Lower lobe of right lung (tissue), 2 donors: ENCODE measurements around the gene CSTB. TPM values are rescaled to one million over a fixed set of nuclear protein-coding genes. Genes with fewer than 3 reads are reported as not detected.

Source experiments
- ATAC-seq, 2 donors: fragments of 200-7000 bp; cut with Tn5 transposase; one replicate each; pipeline ENCODE4 v1.9.1; 2020 to 2022; ENCODE audit warnings: mild to moderate bottlenecking in 2 of 2, moderate library complexity in 2 of 2
- DNase-seq: peaks from one replicate; pipeline ENCODE4 v3.0.0-alpha.2; 2020
- H3K27ac ChIP-seq: fragments of 200-600 bp; one replicate; pipeline ENCODE4 v1.8.0; 2022
- H3K27me3 ChIP-seq: fragments of 200-600 bp; one replicate; pipeline ENCODE4 v1.8.0; 2022; ENCODE audit warnings: low read depth
- H3K36me3 ChIP-seq: fragments of 200-600 bp; one replicate; pipeline ENCODE4 v1.8.0; 2022; ENCODE audit warnings: mild to moderate bottlenecking
- H3K4me1 ChIP-seq: fragments of 200-600 bp; one replicate; pipeline ENCODE4 v1.8.0; 2022
- H3K4me3 ChIP-seq: fragments of 200-600 bp; one replicate; pipeline ENCODE4 v1.8.0; 2022; ENCODE audit warnings: mild to moderate bottlenecking
- H3K9me3 ChIP-seq: fragments of 200-600 bp; one replicate; pipeline ENCODE4 v1.8.0; 2022
- intact Hi-C: fragments of 100-400 bp; cut with DNase I; formaldehyde crosslinking; loops from one replicate; pipeline ENCODE4 v1.11.0; 2022
- total RNA-seq: library from RNA; stranded (reverse); fragmentation: NEBNext Ultra II Directional; extraction: Animal tissue kit (Norgen Biotek cat#: 25700); gene quantifications from one replicate; pipeline ENCODE4 v1.2.1, GENCODE V29; 2021
- TF ChIP-seq, protein P1 (sequence below): fragments of 200-600 bp; IDR thresholded peaks from one replicate; pipeline ENCODE4 v1.8.0; 2022; ENCODE audit warnings: antibody characterized with exemption, mild to moderate bottlenecking
- donor health status: DM: no; HTN: yes; CAD: no; lungs with severe emphysema.

CSTB gene
- total RNA-seq, 1 donor from 2014 or later = 154 TPM

DNA sequence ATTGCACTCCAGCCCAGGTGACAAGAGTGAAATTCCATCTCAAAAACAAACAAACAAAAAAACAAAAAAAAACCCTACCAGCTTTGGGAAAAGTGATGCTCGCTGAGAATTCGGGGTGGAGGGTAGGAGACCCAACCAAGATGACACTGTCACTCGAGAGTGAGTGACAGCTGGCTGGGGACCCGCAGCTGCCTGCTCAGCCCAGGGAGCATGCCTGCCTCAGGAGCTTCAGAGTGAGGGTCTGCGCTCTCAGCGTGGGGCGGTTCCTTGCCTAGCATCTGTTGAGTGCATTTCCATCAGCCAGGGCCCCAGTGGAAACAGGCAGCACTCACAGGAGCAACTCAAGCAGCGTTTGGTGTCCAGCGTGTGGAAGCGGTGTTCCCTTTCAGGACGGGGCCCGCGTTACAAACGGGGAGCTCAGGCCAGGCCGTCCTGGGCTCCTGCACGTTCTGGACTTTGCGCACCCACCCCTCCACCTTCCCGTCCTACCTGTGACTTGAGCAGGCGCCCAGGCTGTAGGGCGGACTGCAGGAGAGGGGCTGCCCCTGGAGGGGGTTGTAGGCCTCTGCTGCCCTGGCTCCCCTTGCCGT is 5.9 kb downstream of the CSTB start:
- TF ChIP-seq, protein P1, sequence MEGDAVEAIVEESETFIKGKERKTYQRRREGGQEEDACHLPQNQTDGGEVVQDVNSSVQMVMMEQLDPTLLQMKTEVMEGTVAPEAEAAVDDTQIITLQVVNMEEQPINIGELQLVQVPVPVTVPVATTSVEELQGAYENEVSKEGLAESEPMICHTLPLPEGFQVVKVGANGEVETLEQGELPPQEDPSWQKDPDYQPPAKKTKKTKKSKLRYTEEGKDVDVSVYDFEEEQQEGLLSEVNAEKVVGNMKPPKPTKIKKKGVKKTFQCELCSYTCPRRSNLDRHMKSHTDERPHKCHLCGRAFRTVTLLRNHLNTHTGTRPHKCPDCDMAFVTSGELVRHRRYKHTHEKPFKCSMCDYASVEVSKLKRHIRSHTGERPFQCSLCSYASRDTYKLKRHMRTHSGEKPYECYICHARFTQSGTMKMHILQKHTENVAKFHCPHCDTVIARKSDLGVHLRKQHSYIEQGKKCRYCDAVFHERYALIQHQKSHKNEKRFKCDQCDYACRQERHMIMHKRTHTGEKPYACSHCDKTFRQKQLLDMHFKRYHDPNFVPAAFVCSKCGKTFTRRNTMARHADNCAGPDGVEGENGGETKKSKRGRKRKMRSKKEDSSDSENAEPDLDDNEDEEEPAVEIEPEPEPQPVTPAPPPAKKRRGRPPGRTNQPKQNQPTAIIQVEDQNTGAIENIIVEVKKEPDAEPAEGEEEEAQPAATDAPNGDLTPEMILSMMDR = no peak
- no peaks in the 10 kb centered on the region for H3K27me3 ChIP-seq
- no peak for DNase-seq
- peaks cover 36% of the 10 kb centered on the region for H3K4me1 ChIP-seq
- H3K4me3 ChIP-seq = no peak overlapping the region
- intact Hi-C loops = no loop called here
- no peak for ATAC-seq
- peaks cover 23% of the 10 kb centered on the region for H3K36me3 ChIP-seq
- no peaks in the 10 kb centered on the region for H3K9me3 ChIP-seq
- no peak overlapping the region for H3K27ac ChIP-seq

DNA sequence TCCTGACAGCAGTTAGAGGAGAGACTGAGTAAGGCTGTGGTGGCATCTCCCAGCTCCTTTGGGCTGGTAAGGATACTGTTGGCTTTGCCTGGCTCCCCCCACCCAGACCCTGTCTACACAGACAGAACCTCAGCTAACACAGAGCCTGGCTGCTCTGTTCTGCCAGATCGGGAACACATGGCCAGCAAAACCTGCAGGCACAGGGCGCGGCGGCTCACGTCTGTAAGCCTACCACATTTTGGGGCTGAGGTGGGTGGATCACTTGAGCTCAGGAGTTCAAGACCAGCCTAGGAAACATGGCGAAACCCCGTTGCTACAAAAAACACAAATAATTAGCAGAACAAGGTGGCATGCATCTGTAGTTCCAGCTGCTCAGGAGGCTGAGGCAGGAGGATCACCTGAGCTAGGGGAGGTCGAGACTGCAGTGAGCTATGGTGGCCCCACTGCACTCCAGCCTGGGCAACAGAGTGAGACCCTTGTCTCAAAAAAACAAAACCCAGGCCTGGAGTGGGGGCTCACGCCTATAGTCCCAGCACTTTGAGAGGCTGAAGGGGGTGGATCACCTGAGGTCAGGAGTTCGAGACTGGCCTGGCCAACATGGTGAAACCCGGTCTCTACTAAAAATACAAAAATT is 6.7 kb downstream of the CSTB start:
- Histone ChIP-seq H3K27ac (no peak overlapping the region), H3K9me3 (no peaks in the 10 kb centered on the region), H3K36me3 (peaks cover 22% of the 10 kb centered on the region), H3K4me3 (no peak overlapping the region), H3K4me1 (peaks cover 29% of the 10 kb centered on the region), H3K27me3 (no peaks in the 10 kb centered on the region)
- ATAC-seq (no peak), DNase-seq (no peak)
- TF ChIP-seq, protein P1 = no peak
- intact Hi-C loops = no loop called here

DNA sequence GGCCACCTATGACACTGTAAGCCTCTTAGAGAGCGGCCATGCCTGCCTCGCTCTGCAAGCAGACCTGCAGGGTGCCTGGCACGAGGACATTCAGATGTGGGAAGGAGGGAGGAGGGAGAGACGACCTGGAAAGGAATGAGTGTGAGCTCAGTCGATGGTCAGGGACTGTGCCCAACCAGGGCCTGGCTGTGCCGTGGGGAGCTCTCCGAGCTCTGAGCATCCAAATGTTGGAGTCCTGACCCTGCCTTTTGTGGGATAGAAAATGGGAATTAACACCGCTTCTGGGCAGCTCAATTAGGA is 7.3 kb downstream of the CSTB start:
- Histone ChIP-seq H3K4me3 (no peak overlapping the region), H3K27ac (peak overlapping the region; percentile 58), H3K36me3 (peaks cover 15% of the 10 kb centered on the region), H3K27me3 (no peaks in the 10 kb centered on the region), H3K9me3 (no peaks in the 10 kb centered on the region), H3K4me1 (peaks cover 25% of the 10 kb centered on the region)
- ATAC-seq = peak in 1 of 2 donors; percentile 4
- TF ChIP-seq, protein P1 = no peak
- DNase-seq = no peak
- intact Hi-C loops = no loop called here

DNA sequence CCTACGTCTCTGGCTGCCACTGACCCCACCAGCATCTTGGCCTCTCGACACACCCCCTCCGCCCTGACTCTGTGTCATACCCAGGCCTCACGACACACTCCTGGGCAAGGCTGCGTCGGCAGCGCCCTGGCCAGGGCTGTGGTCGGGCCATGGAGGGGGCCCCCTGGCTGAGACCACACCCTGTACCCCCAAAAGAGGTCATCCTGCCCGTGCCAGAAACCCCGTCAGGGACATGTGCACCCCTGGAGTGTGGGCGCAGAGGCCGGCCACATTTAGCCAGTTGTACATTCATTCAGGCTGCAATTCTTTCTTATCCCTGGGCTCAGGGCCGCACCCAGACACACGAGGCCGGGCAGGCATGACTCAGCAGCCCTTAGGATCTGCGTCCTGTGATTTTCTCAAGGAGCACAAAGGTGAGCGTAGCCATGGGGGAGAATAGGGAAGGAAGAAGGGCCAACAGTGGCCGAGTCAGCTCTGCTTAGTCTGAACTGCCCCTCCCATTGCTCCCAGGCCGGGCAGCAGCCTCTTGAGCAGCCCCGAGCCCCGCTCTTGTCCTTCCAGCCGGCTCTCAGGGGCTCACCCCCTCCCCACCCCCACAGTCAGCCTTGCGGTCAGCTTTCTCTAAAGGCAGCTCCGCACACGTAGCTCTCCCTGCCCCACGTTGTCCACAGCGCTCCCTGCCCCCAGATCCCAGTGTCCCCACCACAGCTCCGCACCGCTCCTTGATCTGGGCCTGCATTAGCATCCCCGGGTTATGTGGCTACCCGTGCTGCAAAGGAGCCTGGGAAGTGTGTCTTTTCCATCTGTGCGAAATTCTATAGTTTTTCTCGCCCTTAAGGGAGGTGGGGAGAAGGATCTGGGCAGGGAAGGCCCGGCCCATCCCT is 7.9 kb downstream of the CSTB start:
- H3K27ac ChIP-seq = peak overlapping the region; percentile 58

DNA sequence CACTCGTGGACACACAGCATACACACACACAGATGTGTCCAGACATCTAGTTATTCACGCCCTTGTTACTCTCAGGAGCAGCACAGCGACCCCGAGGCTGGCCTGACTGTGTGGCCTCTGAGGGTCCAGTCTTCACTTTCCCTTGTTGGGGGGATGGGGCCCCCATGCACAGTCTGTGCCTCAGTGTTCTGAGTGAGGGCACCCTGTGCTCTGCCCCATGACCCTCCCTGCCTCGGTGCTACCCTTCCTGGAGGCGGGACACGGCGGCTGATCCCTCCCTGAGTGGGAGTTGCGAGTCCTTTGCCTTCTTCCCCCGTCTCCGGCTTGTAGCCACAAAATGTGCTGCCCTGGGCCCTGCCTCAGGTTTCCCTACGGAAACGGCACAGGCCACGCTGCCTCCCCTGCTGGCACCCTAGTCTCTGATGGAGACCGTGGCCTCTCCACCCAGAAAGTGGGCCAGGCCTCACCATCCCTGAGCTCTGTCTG is 8.6 kb downstream of the CSTB start:
- Histone ChIP-seq H3K4me1 (peaks cover 14% of the 10 kb centered on the region), H3K4me3 (peak overlapping the region; percentile 19), H3K27ac (peak overlapping the region; percentile 58), H3K27me3 (no peaks in the 10 kb centered on the region), H3K9me3 (no peaks in the 10 kb centered on the region), H3K36me3 (peaks cover 6% of the 10 kb centered on the region)
- intact Hi-C loops = no loop called here
- DNase-seq = no peak
- TF ChIP-seq, protein P1 = no peak
- peak; percentile 3 to 10 for ATAC-seq

More for the DNA sequence above, 7.9 kb downstream of the CSTB start:
- no peaks in the 10 kb centered on the region for H3K9me3 ChIP-seq
- H3K36me3 ChIP-seq = peaks cover 9% of the 10 kb centered on the region
- peak overlapping the region; percentile 19 for H3K4me3 ChIP-seq
- H3K4me1 ChIP-seq = peaks cover 21% of the 10 kb centered on the region
- ATAC-seq = peak; percentile 83 to 90
- intact Hi-C loops = no loop called here
- DNase-seq = peak; percentile 87
- TF ChIP-seq, protein P1 = no peak
- no peaks in the 10 kb centered on the region for H3K27me3 ChIP-seq
